Measurements from ENCODE around the gene PCDHGA9.

- TF ChIP-seq CTCF (IDR thresholded peaks at IDR 0.05) (no peak), POLR2AphosphoS5 (IDR thresholded peaks at IDR 0.05; ENCODE audit: low read depth, low read length) (no peak), TCF7L2 (IDR thresholded peaks at IDR 0.05; ENCODE audit: low read depth, low read length) (no peak)
Observed at GRCh38 chr5:141388661-141389060, 13.9 kb upstream of the PCDHGA9 start.

All from Panc1 (cell line).